ENCODE data around the gene NRTN. TPM values are rescaled to one million over a fixed set of nuclear protein-coding genes. Genes with fewer than 3 reads are reported as not detected.

NRTN gene
- total and polyA plus RNA-seq, 2 of the 13 experiments (the other 11 are each of a cell fraction or from before 2014, with no cell fraction given), result 4.1 to 5.3 TPM

DNA sequence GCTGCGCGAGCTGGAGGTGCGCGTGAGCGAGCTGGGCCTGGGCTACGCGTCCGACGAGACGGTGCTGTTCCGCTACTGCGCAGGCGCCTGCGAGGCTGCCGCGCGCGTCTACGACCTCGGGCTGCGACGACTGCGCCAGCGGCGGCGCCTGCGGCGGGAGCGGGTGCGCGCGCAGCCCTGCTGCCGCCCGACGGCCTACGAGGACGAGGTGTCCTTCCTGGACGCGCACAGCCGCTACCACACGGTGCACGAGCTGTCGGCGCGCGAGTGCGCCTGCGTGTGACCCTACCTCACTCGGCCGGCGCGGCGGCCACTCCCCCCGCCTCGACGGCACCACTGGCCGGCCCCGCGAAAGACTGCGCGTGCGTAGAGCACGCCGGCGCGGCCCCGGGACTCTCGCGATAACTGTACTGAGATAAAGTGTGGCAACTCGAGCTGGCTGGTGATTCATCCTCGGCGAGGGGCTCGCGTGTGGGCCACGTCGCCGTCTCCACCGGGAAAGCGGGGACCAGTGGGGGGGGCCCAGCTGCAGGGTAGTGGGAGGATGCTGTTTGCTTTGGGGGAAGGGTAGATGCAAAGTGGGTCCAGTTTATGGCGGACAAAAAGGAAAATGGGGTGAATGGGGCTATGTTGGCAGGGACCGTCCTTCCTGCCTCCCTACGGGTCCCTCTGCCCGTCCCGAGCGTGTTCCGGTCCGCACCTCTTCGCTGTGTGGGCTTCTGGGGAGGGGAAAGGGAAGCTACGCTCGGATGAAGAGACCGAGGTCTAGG is 23.2 kb downstream of the NRTN start (continued):
- TF ChIP-seq, protein P1, sequence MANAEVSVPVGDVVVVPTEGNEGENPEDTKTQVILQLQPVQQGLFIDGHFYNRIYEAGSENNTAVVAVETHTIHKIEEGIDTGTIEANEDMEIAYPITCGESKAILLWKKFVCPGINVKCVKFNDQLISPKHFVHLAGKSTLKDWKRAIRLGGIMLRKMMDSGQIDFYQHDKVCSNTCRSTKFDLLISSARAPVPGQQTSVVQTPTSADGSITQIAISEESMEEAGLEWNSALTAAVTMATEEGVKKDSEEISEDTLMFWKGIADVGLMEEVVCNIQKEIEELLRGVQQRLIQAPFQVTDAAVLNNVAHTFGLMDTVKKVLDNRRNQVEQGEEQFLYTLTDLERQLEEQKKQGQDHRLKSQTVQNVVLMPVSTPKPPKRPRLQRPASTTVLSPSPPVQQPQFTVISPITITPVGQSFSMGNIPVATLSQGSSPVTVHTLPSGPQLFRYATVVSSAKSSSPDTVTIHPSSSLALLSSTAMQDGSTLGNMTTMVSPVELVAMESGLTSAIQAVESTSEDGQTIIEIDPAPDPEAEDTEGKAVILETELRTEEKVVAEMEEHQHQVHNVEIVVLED (CRISPR knock-in tag; IDR thresholded peaks at IDR 0.05; ENCODE audit: borderline replicate concordance), result peak; percentile 91
- TF ChIP-seq ZNF839 (CRISPR knock-in tag; IDR thresholded peaks at IDR 0.05; ENCODE audit: borderline replicate concordance) (0 out of 2 replicates have a peak, but pooled peaks have one; percentile 66), ZNF558 (CRISPR knock-in tag; IDR thresholded peaks at IDR 0.05; ENCODE audit: borderline replicate concordance) (no peak; the same call in 1 of the 2 replicates), SALL1 (CRISPR knock-in tag; IDR thresholded peaks at IDR 0.05) (peak; percentile 90), IRX3 (CRISPR knock-in tag; IDR thresholded peaks at IDR 0.05; ENCODE audit: borderline replicate concordance, low read depth) (peak; percentile 83; the same call in 1 of the 2 replicates), ZNF773 (CRISPR knock-in tag; IDR thresholded peaks at IDR 0.05; ENCODE audit: borderline replicate concordance) (no peak), MXD4 (CRISPR knock-in tag; IDR thresholded peaks at IDR 0.05) (peak; percentile 66; the same call in 1 of the 2 replicates), GATAD1 (CRISPR knock-in tag; IDR thresholded peaks at IDR 0.05) (peak; percentile 71), ZNF484 (CRISPR knock-in tag; IDR thresholded peaks at IDR 0.05; ENCODE audit: borderline replicate concordance, low read depth) (no peak), RARG (CRISPR knock-in tag; IDR thresholded peaks at IDR 0.05; ENCODE audit: low read depth) (no peak), SAP130 (CRISPR knock-in tag; IDR thresholded peaks at IDR 0.05; ENCODE audit: low read depth) (peak; percentile 86), HDAC2 (CRISPR knock-in tag; IDR thresholded peaks at IDR 0.05) (peak; percentile 80), IKZF4 (CRISPR knock-in tag; IDR thresholded peaks at IDR 0.05; ENCODE audit: borderline replicate concordance, low read depth, not compliant biosample characterization) (peak; percentile 88)
- TF ChIP-seq, protein P2, sequence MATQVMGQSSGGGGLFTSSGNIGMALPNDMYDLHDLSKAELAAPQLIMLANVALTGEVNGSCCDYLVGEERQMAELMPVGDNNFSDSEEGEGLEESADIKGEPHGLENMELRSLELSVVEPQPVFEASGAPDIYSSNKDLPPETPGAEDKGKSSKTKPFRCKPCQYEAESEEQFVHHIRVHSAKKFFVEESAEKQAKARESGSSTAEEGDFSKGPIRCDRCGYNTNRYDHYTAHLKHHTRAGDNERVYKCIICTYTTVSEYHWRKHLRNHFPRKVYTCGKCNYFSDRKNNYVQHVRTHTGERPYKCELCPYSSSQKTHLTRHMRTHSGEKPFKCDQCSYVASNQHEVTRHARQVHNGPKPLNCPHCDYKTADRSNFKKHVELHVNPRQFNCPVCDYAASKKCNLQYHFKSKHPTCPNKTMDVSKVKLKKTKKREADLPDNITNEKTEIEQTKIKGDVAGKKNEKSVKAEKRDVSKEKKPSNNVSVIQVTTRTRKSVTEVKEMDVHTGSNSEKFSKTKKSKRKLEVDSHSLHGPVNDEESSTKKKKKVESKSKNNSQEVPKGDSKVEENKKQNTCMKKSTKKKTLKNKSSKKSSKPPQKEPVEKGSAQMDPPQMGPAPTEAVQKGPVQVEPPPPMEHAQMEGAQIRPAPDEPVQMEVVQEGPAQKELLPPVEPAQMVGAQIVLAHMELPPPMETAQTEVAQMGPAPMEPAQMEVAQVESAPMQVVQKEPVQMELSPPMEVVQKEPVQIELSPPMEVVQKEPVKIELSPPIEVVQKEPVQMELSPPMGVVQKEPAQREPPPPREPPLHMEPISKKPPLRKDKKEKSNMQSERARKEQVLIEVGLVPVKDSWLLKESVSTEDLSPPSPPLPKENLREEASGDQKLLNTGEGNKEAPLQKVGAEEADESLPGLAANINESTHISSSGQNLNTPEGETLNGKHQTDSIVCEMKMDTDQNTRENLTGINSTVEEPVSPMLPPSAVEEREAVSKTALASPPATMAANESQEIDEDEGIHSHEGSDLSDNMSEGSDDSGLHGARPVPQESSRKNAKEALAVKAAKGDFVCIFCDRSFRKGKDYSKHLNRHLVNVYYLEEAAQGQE (IDR thresholded peaks at IDR 0.05; ENCODE audit: borderline replicate concordance in 1 of 2, low read depth in 1 of 2, low read length in 2 of 2), result no peak
- TF ChIP-seq, protein P3, sequence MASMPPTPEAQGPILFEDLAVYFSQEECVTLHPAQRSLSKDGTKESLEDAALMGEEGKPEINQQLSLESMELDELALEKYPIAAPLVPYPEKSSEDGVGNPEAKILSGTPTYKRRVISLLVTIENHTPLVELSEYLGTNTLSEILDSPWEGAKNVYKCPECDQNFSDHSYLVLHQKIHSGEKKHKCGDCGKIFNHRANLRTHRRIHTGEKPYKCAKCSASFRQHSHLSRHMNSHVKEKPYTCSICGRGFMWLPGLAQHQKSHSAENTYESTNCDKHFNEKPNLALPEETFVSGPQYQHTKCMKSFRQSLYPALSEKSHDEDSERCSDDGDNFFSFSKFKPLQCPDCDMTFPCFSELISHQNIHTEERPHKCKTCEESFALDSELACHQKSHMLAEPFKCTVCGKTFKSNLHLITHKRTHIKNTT (CRISPR knock-in tag; IDR thresholded peaks at IDR 0.05), result no peak
- TF ChIP-seq, protein P4, sequence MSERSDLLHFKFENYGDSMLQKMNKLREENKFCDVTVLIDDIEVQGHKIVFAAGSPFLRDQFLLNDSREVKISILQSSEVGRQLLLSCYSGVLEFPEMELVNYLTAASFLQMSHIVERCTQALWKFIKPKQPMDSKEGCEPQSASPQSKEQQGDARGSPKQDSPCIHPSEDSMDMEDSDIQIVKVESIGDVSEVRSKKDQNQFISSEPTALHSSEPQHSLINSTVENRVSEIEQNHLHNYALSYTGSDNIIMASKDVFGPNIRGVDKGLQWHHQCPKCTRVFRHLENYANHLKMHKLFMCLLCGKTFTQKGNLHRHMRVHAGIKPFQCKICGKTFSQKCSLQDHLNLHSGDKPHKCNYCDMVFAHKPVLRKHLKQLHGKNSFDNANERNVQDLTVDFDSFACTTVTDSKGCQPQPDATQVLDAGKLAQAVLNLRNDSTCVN (CRISPR knock-in tag; IDR thresholded peaks at IDR 0.05; ENCODE audit: borderline replicate concordance), result peak; percentile 76; the same call in 1 of the 2 replicates
- TF ChIP-seq, protein P5, sequence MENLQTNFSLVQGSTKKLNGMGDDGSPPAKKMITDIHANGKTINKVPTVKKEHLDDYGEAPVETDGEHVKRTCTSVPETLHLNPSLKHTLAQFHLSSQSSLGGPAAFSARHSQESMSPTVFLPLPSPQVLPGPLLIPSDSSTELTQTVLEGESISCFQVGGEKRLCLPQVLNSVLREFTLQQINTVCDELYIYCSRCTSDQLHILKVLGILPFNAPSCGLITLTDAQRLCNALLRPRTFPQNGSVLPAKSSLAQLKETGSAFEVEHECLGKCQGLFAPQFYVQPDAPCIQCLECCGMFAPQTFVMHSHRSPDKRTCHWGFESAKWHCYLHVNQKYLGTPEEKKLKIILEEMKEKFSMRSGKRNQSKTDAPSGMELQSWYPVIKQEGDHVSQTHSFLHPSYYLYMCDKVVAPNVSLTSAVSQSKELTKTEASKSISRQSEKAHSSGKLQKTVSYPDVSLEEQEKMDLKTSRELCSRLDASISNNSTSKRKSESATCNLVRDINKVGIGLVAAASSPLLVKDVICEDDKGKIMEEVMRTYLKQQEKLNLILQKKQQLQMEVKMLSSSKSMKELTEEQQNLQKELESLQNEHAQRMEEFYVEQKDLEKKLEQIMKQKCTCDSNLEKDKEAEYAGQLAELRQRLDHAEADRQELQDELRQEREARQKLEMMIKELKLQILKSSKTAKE (CRISPR knock-in tag; IDR thresholded peaks at IDR 0.05; ENCODE audit: borderline replicate concordance), result peak; percentile 57; the same call in 1 of the 2 replicates
